Measurements from ENCODE around the gene SCAMP4.
"Not testable (repeated sequence)": the region's sequence is repeated elsewhere in the genome, so short reads cannot be mapped to it uniquely, and the experiment has no call there.

SCAMP4 gene

DNA sequence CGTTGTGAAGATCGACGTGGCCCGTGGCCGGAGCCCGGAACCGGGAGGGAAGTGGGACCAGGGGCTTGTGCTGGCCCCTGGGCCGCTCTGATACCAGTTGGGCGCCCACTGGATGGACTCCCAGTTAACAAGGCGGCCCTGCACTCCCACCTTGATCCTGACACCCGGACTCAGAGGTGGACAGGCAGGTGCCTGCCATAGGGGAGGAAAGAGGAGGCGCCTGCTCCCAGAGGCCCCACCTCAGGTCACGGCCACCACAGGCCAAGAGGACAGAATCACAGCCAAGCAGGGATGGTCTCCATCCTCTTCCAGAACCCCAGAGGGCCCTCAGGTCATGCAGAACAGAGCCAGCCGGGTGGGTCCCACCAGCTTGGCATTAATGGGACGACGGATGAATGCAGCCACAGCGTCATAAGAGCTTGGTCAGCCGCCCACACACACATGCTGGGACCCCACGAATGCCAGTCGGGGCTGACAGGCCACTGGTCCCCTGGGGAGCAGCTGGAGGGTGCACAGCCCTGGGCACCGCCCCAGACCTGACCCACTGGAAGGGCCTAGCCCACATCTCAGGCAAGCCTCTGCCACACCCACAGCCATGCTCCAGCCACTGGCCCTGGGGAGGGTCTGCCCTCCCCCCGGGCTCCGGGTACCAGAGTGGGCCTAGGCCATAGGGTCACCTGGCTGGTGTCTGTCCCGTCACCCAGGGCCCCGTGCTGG lies 32.2 kb upstream of the SCAMP4 start:
- H3K9ac ChIP-seq (ENCODE audit: low read length), result no peak overlapping the region
- H3K27ac ChIP-seq (ENCODE audit: low read depth, low read length, poor library complexity, severe bottlenecking), result no peak overlapping the region

DNA sequence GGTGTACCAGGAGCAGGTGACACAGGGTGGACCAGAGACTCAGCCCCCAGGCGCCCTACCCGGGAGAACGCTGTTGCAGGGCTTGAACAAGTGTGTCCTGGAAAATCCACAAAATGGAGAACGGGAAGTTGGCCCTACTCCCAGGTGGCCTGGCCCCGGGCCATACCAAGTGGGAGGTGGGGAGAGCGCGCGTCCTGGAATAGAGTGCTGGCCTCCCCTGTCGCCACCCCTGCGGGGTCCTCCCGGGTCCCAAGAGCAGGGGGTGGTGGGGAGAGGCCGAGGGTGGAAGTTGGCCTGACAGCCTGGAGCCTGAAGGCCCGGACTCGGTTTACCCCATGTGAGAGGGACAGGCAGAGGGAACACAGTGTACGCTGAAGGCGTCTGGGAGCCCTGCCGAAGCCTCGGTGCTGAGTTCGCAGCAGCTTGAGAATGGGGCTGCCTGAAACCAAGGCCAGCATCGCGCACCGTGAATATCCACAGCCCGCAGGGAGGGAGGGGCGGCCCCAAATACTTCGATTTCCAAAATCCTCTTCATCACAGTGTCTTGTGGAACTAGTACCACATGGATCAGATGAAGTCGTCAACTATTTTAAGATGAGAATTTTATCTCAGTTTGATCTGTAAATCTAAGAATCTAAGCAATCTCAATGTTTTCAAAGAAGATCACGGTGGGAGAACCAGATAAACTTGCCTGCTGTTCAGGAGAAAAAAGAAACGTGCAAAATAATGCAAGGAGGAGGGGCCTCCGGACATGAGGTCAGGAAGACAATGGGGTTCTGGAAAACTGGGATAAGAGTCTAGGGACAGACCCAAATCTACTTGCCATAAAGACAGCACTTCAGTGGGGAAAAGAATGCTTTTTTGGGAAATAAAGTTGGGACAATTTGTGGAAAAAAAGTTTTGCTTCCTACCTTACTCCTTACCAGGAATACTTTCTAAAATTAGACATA lies 31.4 kb upstream of the SCAMP4 start:
- TF ChIP-seq EZH2 (IDR thresholded peaks at IDR 0.05; ENCODE audit: borderline replicate concordance, low read length) (no peak), CTCF (IDR thresholded peaks at IDR 0.05; ENCODE audit: low read length) (no peak)
- no peak overlapping the region for H2AFZ ChIP-seq (ENCODE audit: low read length)
- H3K9me2 ChIP-seq (ENCODE audit: low read depth, low read length), result no peaks in the 10 kb centered on the region
- H3K27ac ChIP-seq (ENCODE audit: low read depth, low read length, poor library complexity, severe bottlenecking), result peak overlapping the region; percentile 34
- peaks cover 29% of the 10 kb centered on the region for H3K4me1 ChIP-seq (ENCODE audit: insufficient read depth, low read length, severe bottlenecking)
- no peaks in the 10 kb centered on the region for H3K27me3 ChIP-seq (ENCODE audit: insufficient read depth, low read length)
- H3K36me3 ChIP-seq (ENCODE audit: insufficient read depth, low read length), result peaks cover 21% of the 10 kb centered on the region; the same call in 1 of the 2 replicates
- no peaks in the 10 kb centered on the region for H4K20me1 ChIP-seq (ENCODE audit: insufficient read depth, low read length)
- no peaks in the 10 kb centered on the region for H3F3A ChIP-seq (ENCODE audit: insufficient read depth, low read length)
- H3K4me3 ChIP-seq (ENCODE audit: low read depth, low read length, poor library complexity, severe bottlenecking), result peak overlapping the region; percentile 71
- H3K4me2 ChIP-seq (ENCODE audit: low read length), result peak overlapping the region; percentile 74
- H3K79me2 ChIP-seq (ENCODE audit: insufficient read depth, low read length), result peaks cover 29% of the 10 kb centered on the region
- no peaks in the 10 kb centered on the region for H3K9me3 ChIP-seq (ENCODE audit: low read length)
- peak overlapping the region; percentile 75 for H3K9ac ChIP-seq (ENCODE audit: low read length)

More for the DNA sequence above, 32.2 kb upstream of the SCAMP4 start:
- Histone ChIP-seq H3K4me2 (ENCODE audit: low read length) (no peak overlapping the region), H4K20me1 (ENCODE audit: insufficient read depth, low read length) (no peaks in the 10 kb centered on the region), H3K36me3 (ENCODE audit: insufficient read depth, low read length) (peaks cover 21% of the 10 kb centered on the region; the same call in 1 of the 2 replicates), H3F3A (ENCODE audit: insufficient read depth, low read length) (no peaks in the 10 kb centered on the region), H3K27me3 (ENCODE audit: insufficient read depth, low read length) (no peaks in the 10 kb centered on the region), H2AFZ (ENCODE audit: low read length) (no peak overlapping the region), H3K79me2 (ENCODE audit: insufficient read depth, low read length) (peaks cover 29% of the 10 kb centered on the region), H3K9me2 (ENCODE audit: low read depth, low read length) (no peaks in the 10 kb centered on the region), H3K4me1 (ENCODE audit: insufficient read depth, low read length, severe bottlenecking) (peaks cover 29% of the 10 kb centered on the region), H3K9me3 (ENCODE audit: low read length) (no peaks in the 10 kb centered on the region), H3K4me3 (ENCODE audit: low read depth, low read length, poor library complexity, severe bottlenecking) (no peak overlapping the region)
- TF ChIP-seq EZH2 (IDR thresholded peaks at IDR 0.05; ENCODE audit: borderline replicate concordance, low read length), result no peak
- no peak for TF ChIP-seq CTCF (IDR thresholded peaks at IDR 0.05; ENCODE audit: low read length)

DNA sequence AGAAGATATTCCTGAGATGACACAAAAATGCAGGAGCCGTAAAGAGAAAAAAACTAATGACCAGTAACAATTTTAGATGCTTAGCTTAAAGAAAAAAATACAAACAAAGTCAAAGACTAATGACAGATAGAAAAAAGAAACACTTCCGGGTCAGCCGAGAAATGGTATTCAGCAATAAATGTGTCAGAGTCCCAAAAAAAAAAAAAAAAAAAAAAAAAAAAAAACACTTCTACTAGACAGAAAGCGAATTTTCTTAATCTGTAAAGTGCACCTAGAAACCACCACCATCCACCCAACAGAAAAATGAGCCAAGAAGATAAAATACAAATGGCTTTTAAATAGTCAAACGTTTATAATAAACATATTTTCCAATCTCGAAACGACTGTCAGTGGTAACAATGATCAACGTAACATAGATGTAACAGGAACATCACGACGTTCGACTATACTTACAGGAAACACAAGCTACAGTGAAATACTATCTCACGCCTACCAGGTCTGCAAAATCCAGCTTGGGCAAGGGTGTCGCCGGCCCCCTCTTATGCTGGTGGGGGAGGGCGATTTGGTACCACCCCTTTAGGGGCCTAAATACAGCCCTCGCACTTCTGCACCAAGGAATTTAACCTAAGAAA lies 30.5 kb upstream of the SCAMP4 start:
- Histone ChIP-seq H3K4me3 (ENCODE audit: low read depth, low read length, poor library complexity, severe bottlenecking) (peak overlapping the region; percentile 71), H3K27ac (ENCODE audit: low read depth, low read length, poor library complexity, severe bottlenecking) (peak overlapping the region; percentile 34), H3K9ac (ENCODE audit: low read length) (peak overlapping the region; percentile 75), H4K20me1 (ENCODE audit: insufficient read depth, low read length) (no peaks in the 10 kb centered on the region), H3K79me2 (ENCODE audit: insufficient read depth, low read length) (peaks cover 29% of the 10 kb centered on the region), H3K4me1 (ENCODE audit: insufficient read depth, low read length, severe bottlenecking) (peaks cover 29% of the 10 kb centered on the region), H3K36me3 (ENCODE audit: insufficient read depth, low read length) (peaks cover 21% of the 10 kb centered on the region; the same call in 1 of the 2 replicates), H3K9me2 (ENCODE audit: low read depth, low read length) (no peaks in the 10 kb centered on the region), H2AFZ (ENCODE audit: low read length) (no peak overlapping the region), H3K9me3 (ENCODE audit: low read length) (no peaks in the 10 kb centered on the region), H3K27me3 (ENCODE audit: insufficient read depth, low read length) (no peaks in the 10 kb centered on the region), H3K4me2 (ENCODE audit: low read length) (peak overlapping the region; percentile 74), H3F3A (ENCODE audit: insufficient read depth, low read length) (no peaks in the 10 kb centered on the region)
- no peak for TF ChIP-seq EZH2 (IDR thresholded peaks at IDR 0.05; ENCODE audit: borderline replicate concordance, low read length)
- no peak for TF ChIP-seq CTCF (IDR thresholded peaks at IDR 0.05; ENCODE audit: low read length)

DNA sequence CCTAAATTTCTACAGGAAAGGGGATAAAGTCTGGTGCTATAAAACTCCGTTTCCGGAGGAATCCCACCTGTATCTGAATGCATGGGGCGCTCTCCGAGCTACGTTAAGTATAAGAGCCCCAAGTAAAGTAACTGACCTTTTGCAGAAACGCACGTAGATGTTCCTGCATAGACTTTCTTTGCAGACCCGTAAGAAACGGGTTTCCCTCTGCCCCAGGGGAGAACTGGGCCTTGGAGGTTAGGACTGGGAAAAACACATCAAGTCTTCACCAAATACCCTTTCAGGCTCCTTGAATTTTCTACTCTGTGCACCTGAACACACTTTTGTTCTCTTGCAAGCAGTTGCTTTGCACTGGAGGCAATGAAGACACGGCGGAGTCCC lies 29.9 kb upstream of the SCAMP4 start:
- not testable (repeated sequence) for H2AFZ ChIP-seq (ENCODE audit: low read length); H3F3A ChIP-seq (ENCODE audit: insufficient read depth, low read length); H3K9me2 ChIP-seq (ENCODE audit: low read depth, low read length); H3K9me3 ChIP-seq (ENCODE audit: low read length); H3K27me3 ChIP-seq (ENCODE audit: insufficient read depth, low read length); H4K20me1 ChIP-seq (ENCODE audit: insufficient read depth, low read length)
- H3K4me3 ChIP-seq (ENCODE audit: low read depth, low read length, poor library complexity, severe bottlenecking), result peak overlapping the region; percentile 71
- H3K79me2 ChIP-seq (ENCODE audit: insufficient read depth, low read length), result peaks cover 29% of the 10 kb centered on the region
- H3K4me1 ChIP-seq (ENCODE audit: insufficient read depth, low read length, severe bottlenecking), result peaks cover 29% of the 10 kb centered on the region
- peaks cover 23% of the 10 kb centered on the region; the same call in 1 of the 2 replicates for H3K36me3 ChIP-seq (ENCODE audit: insufficient read depth, low read length)
- H3K27ac ChIP-seq (ENCODE audit: low read depth, low read length, poor library complexity, severe bottlenecking), result peak overlapping the region; percentile 34
- H3K4me2 ChIP-seq (ENCODE audit: low read length), result peak overlapping the region; percentile 74
- H3K9ac ChIP-seq (ENCODE audit: low read length), result peak overlapping the region; percentile 75

Measured in OCI-LY1 (cell line).